GM12878 (cell line): ENCODE data around the gene OVCA2. TPM values are rescaled to one million over a fixed set of nuclear protein-coding genes. Genes with fewer than 3 reads are reported as not detected.

ENCODE experiments used
- ATAC-seq: fragments of 200-7000 bp; cut with Tn5 transposase; 3 replicates; pipeline ENCODE4 v1.9.1; 2020; ENCODE audit warnings: mild to moderate bottlenecking, moderate library complexity
- BruUV-seq: library from RNA; stranded (reverse); fragments of 400-500 nt; replicated peaks from 2 replicates; lab custom pipeline; 2021; lab: Mats Ljungman, UMichigan
- CTCF ChIA-PET: fragments of 300-600 bp; sonication (Branson Sonifier 250); formaldehyde crosslinking; extraction: SDS; loops from one replicate; lab custom pipeline; 2021; ENCODE audit warnings: inconsistent platforms; lab: Yijun Ruan, JAX
- POLR2A ChIA-PET: fragments of 350-600 bp; formaldehyde crosslinking; extraction: SDS; loops from one replicate; lab custom pipeline; 2021; ENCODE audit warnings: inconsistent platforms; lab: Charles Lee
- RAD21 ChIA-PET: fragments of 300-600 bp; sonication (Branson Sonifier 250); formaldehyde crosslinking; loops from one replicate; lab custom pipeline; 2023; ENCODE audit warnings: antibody characterized with exemption; ENCODE audit not compliant: unreplicated experiment; lab: Charles Lee
- SMC1A ChIA-PET: fragments of 300-600 bp; sonication (Branson Sonifier 250); formaldehyde crosslinking; loops from one replicate; lab custom pipeline; 2023; ENCODE audit not compliant: unreplicated experiment, uncharacterized antibody; lab: Charles Lee
- DNase-seq: peaks from one replicate; pipeline ENCODE4 v3.0.0-alpha.2; 2011; ENCODE audit warnings: low read depth, low spot score
- FAIRE-seq: peaks from 3 replicates; lab custom pipeline; 2011; peaks lifted over from hg19 to GRCh38; lab: Jason Lieb, UNC
- H2AFZ ChIP-seq: 2 replicates; pipeline ENCODE4 v1.6.0; 2011; ENCODE audit warnings: low read depth, low read length, control low read depth; ENCODE audit not compliant: control insufficient read depth
- H3K27ac ChIP-seq: 2 replicates; pipeline ENCODE4 v1.5.1; 2011; ENCODE audit warnings: control low read depth; ENCODE audit not compliant: control insufficient read depth, insufficient read depth
- H3K27me3 ChIP-seq, 2 experiments: replicated peaks in 1 of 2; 2 replicates each; pipeline versions ENCODE4 v1.6.0 to v1.6.1; 2011; ENCODE audit warnings: low read length in 1 of 2; ENCODE audit not compliant: control insufficient read depth in 2 of 2, insufficient read depth in 2 of 2
- H3K36me3 ChIP-seq, 2 experiments: 2 replicates each; pipeline ENCODE4 v1.5.1; 2011; ENCODE audit warnings: low read length in 1 of 2; ENCODE audit not compliant: control insufficient read depth in 2 of 2, insufficient read depth in 2 of 2
- H3K4me1 ChIP-seq: 2 replicates; pipeline ENCODE4 v1.6.1; 2011; ENCODE audit warnings: mild to moderate bottlenecking, low read length, moderate library complexity, mixed read lengths; ENCODE audit not compliant: control insufficient read depth, insufficient read depth
- H3K4me2 ChIP-seq: 2 replicates; pipeline ENCODE4 v1.6.0; 2011; ENCODE audit warnings: control low read depth; ENCODE audit not compliant: control insufficient read depth, insufficient read depth
- H3K4me3 ChIP-seq: fragments of 200-600 bp; sonication (generic); 2 replicates; pipeline ENCODE4 v1.5.1; 2016
- H3K79me2 ChIP-seq: 2 replicates; pipeline ENCODE4 v1.6.0; 2011; ENCODE audit warnings: low read length; ENCODE audit not compliant: control insufficient read depth, insufficient read depth
- H3K9ac ChIP-seq: 2 replicates; pipeline ENCODE4 v1.8.0; 2011; ENCODE audit warnings: low read length, control low read depth, mixed read lengths; ENCODE audit not compliant: control insufficient read depth, insufficient read depth
- H3K9me3 ChIP-seq: replicated peaks from 3 replicates; pipeline ENCODE4 v1.5.1; 2011; ENCODE audit warnings: mild to moderate bottlenecking, low read length; ENCODE audit not compliant: control insufficient read depth, insufficient read depth
- H4K20me1 ChIP-seq: 2 replicates; pipeline ENCODE4 v1.6.0; 2011; ENCODE audit not compliant: control insufficient read depth, insufficient read depth
- CBFB ChIP-seq: IDR thresholded peaks from 2 replicates; pipeline ENCODE4 v1.6.1; 2016; ENCODE audit warnings: antibody characterized with exemption, low read depth
- CBX3 ChIP-seq: fragments of 200-600 bp; sonication (generic); IDR thresholded peaks from 2 replicates; pipeline ENCODE4 v1.6.1; 2016; ENCODE audit warnings: low read depth, borderline replicate concordance
- CHD2 ChIP-seq: IDR thresholded peaks from 2 replicates; pipeline ENCODE4 v1.6.1; 2011; ENCODE audit warnings: low read depth, low read length, improper control_type of control experiment, borderline replicate concordance
- DPF2 ChIP-seq: fragments of 450-650 bp; IDR thresholded peaks from 2 replicates; pipeline ENCODE4 v1.6.1; 2017; ENCODE audit warnings: mild to moderate bottlenecking
- EED ChIP-seq: sonication (generic); IDR thresholded peaks from 2 replicates; pipeline ENCODE4 v1.6.1; 2016; ENCODE audit warnings: antibody characterized with exemption, low read depth
- ETV6 ChIP-seq, 2 experiments: fragments of 450-650 bp in 1 of 2; IDR thresholded peaks in 1 of 2; conservative IDR thresholded peaks in 1 of 2; 2 replicates each; pipeline ENCODE4 v1.6.1; 2014; ENCODE audit warnings: antibody characterized with exemption in 1 of 2, borderline replicate concordance in 1 of 2, low read depth in 1 of 2, mild to moderate bottlenecking in 1 of 2, moderate library complexity in 1 of 2
- JUNB ChIP-seq: IDR thresholded peaks from 2 replicates; pipeline ENCODE4 v1.6.1; 2016; ENCODE audit warnings: antibody characterized with exemption, mild to moderate bottlenecking
- LARP7 ChIP-seq: fragments of 450-650 bp; IDR thresholded peaks from 2 replicates; pipeline ENCODE4 v1.6.1; 2017; ENCODE audit warnings: mild to moderate bottlenecking
- MEF2B ChIP-seq: fragments of 450-650 bp; IDR thresholded peaks from 2 replicates; pipeline ENCODE4 v1.6.1; 2018; ENCODE audit warnings: mild to moderate bottlenecking, moderate library complexity; ENCODE audit not compliant: partially characterized antibody, poor library complexity, severe bottlenecking
- NFXL1 ChIP-seq: fragments of 450-650 bp; IDR thresholded peaks from 2 replicates; pipeline ENCODE4 v1.6.1; 2017; ENCODE audit warnings: antibody characterized with exemption, mild to moderate bottlenecking, borderline replicate concordance
- SREBF2 ChIP-seq: IDR thresholded peaks from 2 replicates; pipeline ENCODE4 v1.6.1; 2012; ENCODE audit warnings: mild to moderate bottlenecking, low read length
- ZNF217 ChIP-seq: fragments of 450-650 bp; IDR thresholded peaks from 2 replicates; pipeline ENCODE4 v1.6.1; 2017; ENCODE audit warnings: antibody characterized with exemption, mild to moderate bottlenecking
- WGBS: methylation state at CpG from one replicate; pipeline ENCODE4 v1.1.6; 2016; ENCODE audit warnings: low lambda C conversion rate; ENCODE audit not compliant: insufficient replicate concordance, insufficient coverage; ENCODE audit errors: missing lambda C conversion rate; 5-methylcytosine and 5-hydroxymethylcytosine counted together
- in situ Hi-C: fragments of 300-500 bp; cut with MboI; formaldehyde crosslinking; loops from 9 replicates; pipeline ENCODE4 v1.14.3; 2018; ENCODE audit warnings: mixed read lengths
- intact Hi-C: fragments of 100-400 bp; cut with micrococcal nuclease; formaldehyde crosslinking; loops from one replicate; pipeline ENCODE4 v1.14.2; 2022; ENCODE audit not compliant: unreplicated experiment
- polyA plus RNA-seq, 11 experiments: library from polyadenylated mRNA; depleted of rRNA in 4 of 11; unstranded in 6 of 11; stranded (reverse) in 5 of 11; fragments of >200 nt; fragmentation: Nextera tagmentation in 4 of 11; fragmentation: Illumina TruSeq in 1 of 11; extraction: Ambion mirVana in 4 of 11; extraction: Trizol in 1 of 11; gene quantifications; 1 replicate in 1 of 11; 2 replicates in 10 of 11; pipeline versions ENCODE4 v1.2.1 to v1.2.3, GENCODE V29; 2011 to 2016; ENCODE audit warnings: inconsistent platforms in 2 of 11, missing spikeins in 2 of 11, low read depth in 1 of 11
- total RNA-seq, 4 experiments: library from RNA; depleted of rRNA in 3 of 4; stranded (reverse); fragments of >200 nt in 3 of 4; fragmentation: Illumina TruSeq in 1 of 4; extraction: Trizol in 1 of 4; gene quantifications; 2 replicates each; pipeline versions ENCODE4 v1.2.1 to v1.2.3, GENCODE V29; 2013 to 2021
- TF ChIP-seq, protein P1 (sequence below): fragments of 450-650 bp; IDR thresholded peaks from 2 replicates; pipeline ENCODE4 v1.6.1; 2016; ENCODE audit warnings: mild to moderate bottlenecking
- TF ChIP-seq, protein P2 (sequence below): fragments of 450-650 bp; IDR thresholded peaks from 2 replicates; pipeline ENCODE4 v1.6.1; 2017; ENCODE audit warnings: mild to moderate bottlenecking
- TF ChIP-seq, protein P3 (sequence below): IDR thresholded peaks from 2 replicates; pipeline ENCODE4 v1.6.1; 2011; ENCODE audit warnings: mild to moderate bottlenecking, low read depth, low read length, moderate library complexity; ENCODE audit not compliant: insufficient replicate concordance
- TF ChIP-seq, protein P4 (sequence below): fragments of 450-650 bp; IDR thresholded peaks from 2 replicates; pipeline ENCODE4 v1.6.1; 2016; ENCODE audit warnings: mild to moderate bottlenecking

Gene OVCA2
- total and polyA plus RNA-seq, 10 of the 15 experiments (the other 5 are each of a cell fraction or from before 2014, with no cell fraction given), result 6.1 to 75.3 (median 40.7) TPM

DNA sequence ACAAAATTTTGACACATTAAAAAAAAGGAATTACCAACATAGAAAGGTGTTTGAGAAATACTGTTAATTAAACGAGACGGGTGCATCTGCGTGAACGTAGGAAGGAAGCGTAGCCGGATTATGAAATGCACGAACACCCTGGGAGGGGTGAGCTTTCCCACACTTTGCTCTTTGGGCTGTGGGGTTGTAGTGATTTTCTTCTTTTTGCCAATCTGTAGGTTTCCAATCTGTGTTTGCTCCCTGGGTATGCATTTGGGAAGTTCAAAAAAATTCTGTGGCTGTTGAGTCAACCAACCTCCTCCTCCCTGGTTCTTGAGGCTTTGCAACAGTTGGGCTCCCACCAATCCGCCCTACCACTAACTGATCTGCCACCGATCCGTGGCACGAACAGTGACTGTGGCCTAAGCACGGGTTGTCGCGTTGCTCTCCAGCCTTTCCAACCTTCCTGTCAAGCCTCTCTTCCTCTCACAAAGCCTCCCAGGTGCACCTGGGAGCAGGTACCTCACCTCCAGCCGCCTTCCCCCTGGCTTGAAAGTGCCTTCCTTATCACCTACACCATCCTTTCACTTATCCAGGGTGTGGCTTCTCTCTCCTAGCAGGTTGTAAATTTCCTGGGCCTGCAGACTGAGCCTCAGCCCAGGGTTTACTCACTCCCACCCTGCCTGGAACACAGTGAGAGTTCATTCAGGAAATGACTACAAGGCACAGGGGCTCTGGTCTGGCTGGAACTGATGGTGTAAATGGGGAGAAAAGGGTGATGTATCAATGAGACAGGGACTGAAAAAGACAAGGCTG lies 33.3 kb upstream of the OVCA2 start (continued):
- TF ChIP-seq, protein P1, sequence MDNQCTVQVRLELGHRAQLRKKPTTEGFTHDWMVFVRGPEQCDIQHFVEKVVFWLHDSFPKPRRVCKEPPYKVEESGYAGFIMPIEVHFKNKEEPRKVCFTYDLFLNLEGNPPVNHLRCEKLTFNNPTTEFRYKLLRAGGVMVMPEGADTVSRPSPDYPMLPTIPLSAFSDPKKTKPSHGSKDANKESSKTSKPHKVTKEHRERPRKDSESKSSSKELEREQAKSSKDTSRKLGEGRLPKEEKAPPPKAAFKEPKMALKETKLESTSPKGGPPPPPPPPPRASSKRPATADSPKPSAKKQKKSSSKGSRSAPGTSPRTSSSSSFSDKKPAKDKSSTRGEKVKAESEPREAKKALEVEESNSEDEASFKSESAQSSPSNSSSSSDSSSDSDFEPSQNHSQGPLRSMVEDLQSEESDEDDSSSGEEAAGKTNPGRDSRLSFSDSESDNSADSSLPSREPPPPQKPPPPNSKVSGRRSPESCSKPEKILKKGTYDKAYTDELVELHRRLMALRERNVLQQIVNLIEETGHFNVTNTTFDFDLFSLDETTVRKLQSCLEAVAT, result no peak
- TF ChIP-seq, protein P2, sequence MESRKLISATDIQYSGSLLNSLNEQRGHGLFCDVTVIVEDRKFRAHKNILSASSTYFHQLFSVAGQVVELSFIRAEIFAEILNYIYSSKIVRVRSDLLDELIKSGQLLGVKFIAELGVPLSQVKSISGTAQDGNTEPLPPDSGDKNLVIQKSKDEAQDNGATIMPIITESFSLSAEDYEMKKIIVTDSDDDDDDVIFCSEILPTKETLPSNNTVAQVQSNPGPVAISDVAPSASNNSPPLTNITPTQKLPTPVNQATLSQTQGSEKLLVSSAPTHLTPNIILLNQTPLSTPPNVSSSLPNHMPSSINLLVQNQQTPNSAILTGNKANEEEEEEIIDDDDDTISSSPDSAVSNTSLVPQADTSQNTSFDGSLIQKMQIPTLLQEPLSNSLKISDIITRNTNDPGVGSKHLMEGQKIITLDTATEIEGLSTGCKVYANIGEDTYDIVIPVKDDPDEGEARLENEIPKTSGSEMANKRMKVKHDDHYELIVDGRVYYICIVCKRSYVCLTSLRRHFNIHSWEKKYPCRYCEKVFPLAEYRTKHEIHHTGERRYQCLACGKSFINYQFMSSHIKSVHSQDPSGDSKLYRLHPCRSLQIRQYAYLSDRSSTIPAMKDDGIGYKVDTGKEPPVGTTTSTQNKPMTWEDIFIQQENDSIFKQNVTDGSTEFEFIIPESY, result no peak
- TF ChIP-seq SREBF2, result no peak
- TF ChIP-seq, protein P3, sequence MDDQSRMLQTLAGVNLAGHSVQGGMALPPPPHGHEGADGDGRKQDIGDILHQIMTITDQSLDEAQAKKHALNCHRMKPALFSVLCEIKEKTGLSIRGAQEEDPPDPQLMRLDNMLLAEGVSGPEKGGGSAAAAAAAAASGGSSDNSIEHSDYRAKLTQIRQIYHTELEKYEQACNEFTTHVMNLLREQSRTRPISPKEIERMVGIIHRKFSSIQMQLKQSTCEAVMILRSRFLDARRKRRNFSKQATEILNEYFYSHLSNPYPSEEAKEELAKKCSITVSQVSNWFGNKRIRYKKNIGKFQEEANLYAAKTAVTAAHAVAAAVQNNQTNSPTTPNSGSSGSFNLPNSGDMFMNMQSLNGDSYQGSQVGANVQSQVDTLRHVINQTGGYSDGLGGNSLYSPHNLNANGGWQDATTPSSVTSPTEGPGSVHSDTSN, result no peak
- no peak for TF ChIP-seq JUNB

DNA sequence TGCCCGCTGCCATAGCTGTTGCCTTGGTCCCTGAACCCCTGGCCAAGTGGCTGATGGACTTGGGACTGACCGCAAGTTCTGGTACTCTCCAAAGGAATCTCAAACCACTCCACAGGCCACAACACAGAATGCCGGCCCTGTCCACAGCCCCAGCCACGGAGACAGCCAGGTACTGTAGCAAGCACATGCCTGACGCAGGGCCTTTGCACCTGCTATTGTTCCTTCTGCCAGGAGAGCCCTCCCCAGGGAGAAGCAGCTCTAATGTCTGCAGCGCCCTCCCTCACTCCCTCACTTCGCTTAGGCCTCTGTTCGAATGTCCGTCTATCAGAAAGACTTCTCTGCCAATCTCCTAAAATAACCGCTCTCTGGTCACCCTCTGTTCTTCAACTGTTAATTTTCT lies 32.1 kb upstream of the OVCA2 start:
- FAIRE-seq, result no peak
- 68% methylated on average over 10 of the region's 10 CpGs for WGBS
- RAD21 ChIA-PET, result no interaction called here
- no peak for TF ChIP-seq CHD2
- no peak for TF ChIP-seq CBFB
- no peak for TF ChIP-seq LARP7
- TF ChIP-seq NFXL1, result no peak
- no peak for TF ChIP-seq DPF2
- no peak for TF ChIP-seq ETV6 (conservative IDR thresholded peaks at IDR 0.05 in 1 of 2, IDR thresholded peaks at IDR 0.05 in 1 of 2; ENCODE audit: borderline replicate concordance in 1 of 2, low read depth in 1 of 2)
- TF ChIP-seq, protein P4, sequence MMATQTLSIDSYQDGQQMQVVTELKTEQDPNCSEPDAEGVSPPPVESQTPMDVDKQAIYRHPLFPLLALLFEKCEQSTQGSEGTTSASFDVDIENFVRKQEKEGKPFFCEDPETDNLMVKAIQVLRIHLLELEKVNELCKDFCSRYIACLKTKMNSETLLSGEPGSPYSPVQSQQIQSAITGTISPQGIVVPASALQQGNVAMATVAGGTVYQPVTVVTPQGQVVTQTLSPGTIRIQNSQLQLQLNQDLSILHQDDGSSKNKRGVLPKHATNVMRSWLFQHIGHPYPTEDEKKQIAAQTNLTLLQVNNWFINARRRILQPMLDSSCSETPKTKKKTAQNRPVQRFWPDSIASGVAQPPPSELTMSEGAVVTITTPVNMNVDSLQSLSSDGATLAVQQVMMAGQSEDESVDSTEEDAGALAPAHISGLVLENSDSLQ, result no peak
- no peak for TF ChIP-seq EED
- TF ChIP-seq ZNF217, result no peak
- no peak for TF ChIP-seq CBX3
- no peak for TF ChIP-seq MEF2B

More for the DNA sequence above, 32.1 kb upstream of the OVCA2 start:
- intact Hi-C loops, result no loop called here
- Histone ChIP-seq H3K9me3 (no peaks in the 10 kb centered on the region; the same call in 2 of the 3 replicates), H3K9ac (no peak overlapping the region), H2AFZ (no peak overlapping the region), H3K27me3 (no peaks in the 10 kb centered on the region; a peak in 1 of 4 replicates), H4K20me1 (no peaks in the 10 kb centered on the region), H3K36me3 (no peaks in the 10 kb centered on the region), H3K4me2 (no peak overlapping the region), H3K27ac (no peak overlapping the region), H3K79me2 (no peaks in the 10 kb centered on the region), H3K4me3 (no peak overlapping the region), H3K4me1 (no peaks in the 10 kb centered on the region)
- CTCF ChIA-PET, result no interaction called here
- no TSS peak for BruUV-seq
- in situ Hi-C loops, result loop anchor here (25.0 kb wide), 1 partner anchor 97 kb away; no protein-coding TSS in a partner anchor
- POLR2A ChIA-PET, result no interaction called here
- DNase-seq (no peak), ATAC-seq (no peak)
- SMC1A ChIA-PET, result no interaction called here
